ENCODE data around the gene PRR30.

DNA sequence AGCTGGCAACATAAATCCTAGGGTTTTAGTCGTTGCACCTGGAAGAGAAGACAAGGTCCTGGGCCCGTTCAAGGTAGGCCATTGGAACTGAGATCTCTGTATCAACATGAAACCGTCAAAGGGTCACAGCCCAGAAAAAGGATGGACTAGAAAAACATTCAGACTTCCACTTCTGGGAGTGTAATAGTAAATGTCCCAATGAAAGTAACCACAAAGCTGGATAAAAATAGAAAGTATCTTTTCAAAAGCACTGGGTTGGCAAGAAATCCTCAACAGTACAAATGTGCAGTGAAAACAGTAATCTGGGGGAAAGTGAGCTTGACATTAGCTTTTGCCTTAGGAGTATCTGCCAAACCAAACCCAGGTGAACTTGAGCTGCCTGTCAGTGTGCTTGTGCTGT is 33.2 kb downstream of the PRR30 start:
- TF ChIP-seq, protein P1, sequence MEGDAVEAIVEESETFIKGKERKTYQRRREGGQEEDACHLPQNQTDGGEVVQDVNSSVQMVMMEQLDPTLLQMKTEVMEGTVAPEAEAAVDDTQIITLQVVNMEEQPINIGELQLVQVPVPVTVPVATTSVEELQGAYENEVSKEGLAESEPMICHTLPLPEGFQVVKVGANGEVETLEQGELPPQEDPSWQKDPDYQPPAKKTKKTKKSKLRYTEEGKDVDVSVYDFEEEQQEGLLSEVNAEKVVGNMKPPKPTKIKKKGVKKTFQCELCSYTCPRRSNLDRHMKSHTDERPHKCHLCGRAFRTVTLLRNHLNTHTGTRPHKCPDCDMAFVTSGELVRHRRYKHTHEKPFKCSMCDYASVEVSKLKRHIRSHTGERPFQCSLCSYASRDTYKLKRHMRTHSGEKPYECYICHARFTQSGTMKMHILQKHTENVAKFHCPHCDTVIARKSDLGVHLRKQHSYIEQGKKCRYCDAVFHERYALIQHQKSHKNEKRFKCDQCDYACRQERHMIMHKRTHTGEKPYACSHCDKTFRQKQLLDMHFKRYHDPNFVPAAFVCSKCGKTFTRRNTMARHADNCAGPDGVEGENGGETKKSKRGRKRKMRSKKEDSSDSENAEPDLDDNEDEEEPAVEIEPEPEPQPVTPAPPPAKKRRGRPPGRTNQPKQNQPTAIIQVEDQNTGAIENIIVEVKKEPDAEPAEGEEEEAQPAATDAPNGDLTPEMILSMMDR (IDR thresholded peaks at IDR 0.05), result no peak
- TF ChIP-seq POLR2A (IDR thresholded peaks at IDR 0.05), result no peak
